GM19452 (cell line): ENCODE results near the gene OTOS.

Experiments
- ATAC-seq: cut with Tn5 transposase; IDR thresholded peaks from one replicate; pipeline ENCODE4 v1.9.1; 2021; ENCODE audit not compliant: unreplicated experiment

The OTOS gene

DNA sequence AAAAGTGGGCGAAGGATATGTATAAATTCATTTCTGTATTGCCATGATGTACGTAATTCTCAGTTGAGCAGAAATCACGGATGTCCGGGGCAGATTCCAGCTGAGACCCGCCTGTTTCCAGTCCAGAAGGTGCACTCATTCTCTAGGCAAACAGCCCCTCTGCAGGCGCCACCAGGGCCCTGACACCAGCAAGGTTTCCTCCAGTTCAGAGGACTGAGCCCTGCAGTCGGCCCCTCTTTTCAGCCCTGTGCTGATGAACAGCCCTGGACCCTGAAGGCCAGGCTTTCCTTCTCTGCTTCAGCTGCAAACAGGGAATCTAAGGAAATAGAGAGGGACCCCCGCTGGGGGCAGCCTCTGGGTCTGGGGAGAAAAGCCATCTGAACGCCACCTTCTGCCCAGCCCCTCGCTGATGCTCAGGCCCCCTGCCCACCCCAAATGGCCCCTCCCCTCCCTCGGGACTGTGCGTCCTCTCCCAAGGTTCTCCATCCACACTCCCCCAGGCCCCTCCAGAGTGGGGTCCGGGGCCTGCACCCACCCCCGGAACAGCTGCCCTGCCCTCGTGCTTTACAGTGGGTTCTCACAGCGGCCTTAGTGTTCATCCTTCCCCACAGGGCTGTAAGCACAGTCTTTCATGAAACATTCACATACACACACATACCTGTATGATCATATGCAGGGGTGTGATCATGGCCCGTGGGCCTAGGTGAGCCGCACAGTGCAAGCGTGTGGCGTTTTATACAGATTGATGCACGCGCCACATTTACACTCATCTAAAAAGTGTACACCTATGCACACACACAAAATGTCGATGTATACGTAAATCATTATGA is 16.4 kb downstream of the OTOS start:
- no peak for ATAC-seq

DNA sequence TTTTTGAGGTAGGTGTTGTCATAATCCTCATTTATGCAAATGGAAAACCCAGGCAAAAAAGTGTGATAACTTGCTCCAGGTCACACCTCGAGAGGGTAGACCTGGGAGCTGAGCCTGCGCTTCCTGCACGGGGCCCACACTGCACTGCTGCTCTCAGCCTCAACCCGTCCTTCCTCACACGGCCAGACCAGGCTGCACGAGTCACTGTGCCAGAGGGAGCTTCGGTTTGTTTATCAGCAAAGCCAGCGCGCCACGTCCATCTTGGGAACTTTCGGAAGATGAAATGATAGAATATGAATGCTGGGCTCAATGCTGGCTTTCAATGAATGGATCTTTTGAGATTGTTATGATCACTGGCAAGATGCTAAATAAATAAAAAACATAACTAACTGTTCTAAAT is 18.8 kb downstream of the OTOS start:
- ATAC-seq, result no peak

DNA sequence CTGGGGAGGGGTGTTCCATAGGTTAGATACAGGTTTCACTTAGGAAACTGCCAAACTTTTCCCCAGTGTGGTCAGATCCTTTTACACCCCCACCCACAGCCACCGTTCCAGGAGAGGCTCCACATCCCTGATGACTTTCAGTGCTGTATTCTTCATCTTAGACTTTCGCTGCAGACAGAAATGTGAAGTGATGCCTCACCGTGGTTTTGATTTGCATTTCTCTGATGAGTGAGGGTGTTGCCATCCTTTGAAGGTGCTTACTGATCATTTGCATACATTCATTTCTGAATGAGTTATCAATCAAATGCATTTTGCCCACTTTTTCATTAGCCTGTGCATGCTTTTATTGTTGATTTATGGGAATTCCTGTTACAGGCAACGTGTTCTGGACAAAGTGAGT is 19.3 kb downstream of the OTOS start:
- no peak for ATAC-seq

DNA sequence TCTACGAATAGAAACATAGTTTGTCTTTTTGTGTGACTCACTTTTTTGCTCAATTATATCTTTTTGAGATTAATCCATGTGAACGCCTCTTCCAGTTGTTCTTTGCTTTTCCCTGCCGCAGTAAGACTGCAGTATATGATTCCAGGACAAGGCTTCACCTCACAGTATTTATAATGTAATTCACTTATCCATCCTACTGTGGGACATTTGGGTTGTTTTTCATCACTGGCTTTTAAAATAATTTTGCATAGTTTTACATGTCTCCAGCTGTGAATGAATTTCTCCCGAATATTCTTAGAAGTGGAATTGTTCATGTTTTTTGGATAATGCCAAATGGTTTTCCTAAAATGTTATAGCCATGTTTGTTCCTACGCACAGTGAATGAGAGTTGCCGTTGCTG is 26.2 kb downstream of the OTOS start:
- ATAC-seq, result no peak

DNA sequence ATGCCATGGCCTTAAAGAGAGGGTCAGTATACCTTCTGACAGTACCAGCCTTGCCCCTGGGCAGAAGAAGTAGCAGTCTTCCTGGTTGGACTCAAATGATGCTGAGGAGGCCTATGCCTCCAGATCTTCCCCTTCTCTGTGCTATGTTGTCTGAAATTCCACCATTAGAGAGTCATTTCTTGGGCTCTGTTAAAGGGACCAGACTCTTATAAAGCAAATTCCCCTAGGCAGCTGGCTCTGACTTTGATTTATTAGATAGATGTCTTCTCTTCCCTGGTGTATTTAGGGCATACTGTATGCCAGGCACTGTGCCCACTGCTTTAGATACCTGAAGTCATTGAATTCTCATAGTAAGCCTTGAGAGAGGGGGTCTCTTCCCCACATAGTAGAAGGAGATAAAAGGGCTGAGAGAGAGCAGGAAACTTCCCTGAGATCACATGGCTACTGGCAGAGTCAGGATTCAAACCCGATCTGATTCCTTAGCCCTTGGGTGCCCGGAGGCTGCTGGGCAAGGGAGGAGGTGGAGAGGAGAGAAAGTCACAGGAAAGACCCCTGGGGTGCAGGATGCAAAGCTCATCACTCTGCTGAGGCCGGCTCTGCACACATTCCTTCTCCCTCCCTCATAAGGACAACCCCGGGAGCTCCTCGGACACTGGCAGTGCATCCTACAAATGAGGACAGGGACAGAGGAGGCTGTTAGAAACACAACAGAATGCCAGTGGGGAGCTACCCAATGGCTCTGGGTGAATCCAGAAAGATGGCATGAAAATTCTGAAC is 27.4 kb downstream of the OTOS start:
- ATAC-seq, result no peak

DNA sequence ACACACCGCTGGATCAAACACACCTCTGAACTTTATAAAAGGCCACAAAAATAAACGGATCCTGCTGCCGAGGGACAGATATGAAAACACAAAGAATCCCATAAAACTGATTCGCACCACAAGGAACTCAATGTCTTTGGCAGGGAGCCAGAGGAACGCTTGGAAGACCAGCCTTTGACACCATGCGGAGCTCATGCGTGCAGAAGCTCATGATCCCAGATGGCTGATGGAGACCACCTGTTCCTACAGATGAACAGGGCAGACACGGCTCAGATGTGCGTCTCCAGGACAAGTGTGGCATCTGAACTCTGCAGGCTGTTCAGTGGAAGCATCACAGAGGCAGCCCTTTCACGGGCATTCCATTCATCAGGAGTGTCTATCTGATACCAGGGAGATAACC is 29.2 kb downstream of the OTOS start:
- no peak for ATAC-seq

DNA sequence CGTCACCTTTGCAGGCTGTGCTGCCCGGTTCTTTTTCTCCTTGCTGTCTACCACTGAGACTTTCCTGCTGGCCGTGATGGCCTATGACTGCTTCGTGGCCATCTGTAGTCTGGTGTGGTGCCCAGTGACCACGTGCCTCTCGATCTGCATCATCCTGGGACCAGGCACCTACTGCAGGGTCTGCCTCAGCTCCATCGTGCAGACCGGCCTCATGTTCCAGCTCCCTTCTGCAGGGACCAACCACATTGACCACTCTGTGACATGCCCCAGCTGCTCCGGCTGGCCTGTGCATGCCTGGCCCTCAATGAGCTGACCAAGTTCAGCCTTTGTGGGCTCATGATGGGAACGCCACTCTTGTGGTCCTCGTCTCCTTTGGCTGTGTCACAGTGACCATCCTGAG is 31.1 kb downstream of the OTOS start:
- no peak for ATAC-seq

DNA sequence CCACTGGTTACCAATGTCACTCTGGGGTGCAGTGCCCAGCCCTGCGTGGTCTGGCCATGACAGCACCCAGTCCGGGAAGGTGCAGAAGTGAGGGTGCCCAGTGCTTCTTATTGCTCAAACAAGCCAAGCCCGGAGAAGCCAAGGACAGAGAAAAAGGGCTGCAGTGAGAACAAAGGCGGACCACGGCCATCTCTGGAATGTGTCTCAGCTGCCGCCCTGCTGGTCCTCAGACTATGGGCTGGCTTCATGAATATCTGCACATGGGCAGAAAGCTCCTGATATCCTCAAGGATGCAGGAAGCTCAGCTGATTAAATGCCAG is 33.0 kb downstream of the OTOS start:
- ATAC-seq, result no peak

DNA sequence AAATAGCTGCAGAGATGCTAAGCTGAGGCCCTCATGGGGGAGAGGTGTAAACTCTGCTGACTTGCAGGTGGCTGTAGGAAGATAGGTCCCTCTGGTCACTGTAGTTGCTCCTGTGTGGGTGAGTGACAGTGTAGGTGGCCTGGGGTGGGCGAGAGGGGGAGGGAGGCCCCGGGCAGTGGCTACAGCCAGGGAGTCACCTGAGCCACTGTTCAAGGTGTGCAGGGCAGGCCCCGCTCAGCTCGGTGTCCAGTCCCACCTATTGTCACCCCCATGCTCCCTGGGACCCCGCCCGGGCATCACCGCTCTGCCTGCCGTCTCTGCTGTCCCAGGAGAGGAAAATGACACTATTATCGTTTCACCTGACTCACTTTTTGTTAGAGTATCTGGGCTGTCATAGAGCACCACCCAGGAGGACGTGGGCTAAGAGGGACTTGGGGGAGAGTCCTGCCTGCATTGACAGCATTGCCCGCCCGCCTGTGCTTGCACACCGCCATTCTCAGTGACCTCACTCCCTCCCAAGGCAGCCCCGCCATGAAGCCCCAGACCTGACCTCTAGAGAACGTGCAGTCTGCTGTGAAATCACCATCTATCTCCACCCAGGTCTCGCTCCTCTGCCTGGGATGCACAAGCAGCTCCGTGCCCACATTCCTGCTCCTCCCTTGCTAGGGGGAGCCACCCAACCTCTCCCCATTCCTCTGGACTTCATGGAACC is 33.5 kb downstream of the OTOS start:
- ATAC-seq, result no peak

DNA sequence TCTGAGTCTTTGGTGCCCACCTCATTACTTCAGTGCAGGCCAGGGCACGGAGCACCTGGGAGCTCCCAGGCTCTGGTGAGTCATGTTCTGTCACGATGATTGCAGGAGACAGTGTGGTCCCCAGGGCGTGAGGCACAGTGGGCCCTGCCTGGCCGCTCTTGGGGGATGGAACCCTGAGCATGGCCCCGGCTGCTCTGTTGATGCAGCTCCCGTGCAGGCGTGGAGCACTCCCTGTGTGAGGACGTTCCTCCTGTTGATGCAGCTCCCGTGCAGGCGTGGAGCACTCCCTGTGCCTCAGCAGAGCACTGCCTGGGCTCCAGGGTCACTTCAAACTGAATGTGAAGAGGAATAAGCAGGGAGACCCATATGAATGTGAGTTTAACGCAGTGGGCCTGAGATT is 34.5 kb downstream of the OTOS start:
- no peak for ATAC-seq

DNA sequence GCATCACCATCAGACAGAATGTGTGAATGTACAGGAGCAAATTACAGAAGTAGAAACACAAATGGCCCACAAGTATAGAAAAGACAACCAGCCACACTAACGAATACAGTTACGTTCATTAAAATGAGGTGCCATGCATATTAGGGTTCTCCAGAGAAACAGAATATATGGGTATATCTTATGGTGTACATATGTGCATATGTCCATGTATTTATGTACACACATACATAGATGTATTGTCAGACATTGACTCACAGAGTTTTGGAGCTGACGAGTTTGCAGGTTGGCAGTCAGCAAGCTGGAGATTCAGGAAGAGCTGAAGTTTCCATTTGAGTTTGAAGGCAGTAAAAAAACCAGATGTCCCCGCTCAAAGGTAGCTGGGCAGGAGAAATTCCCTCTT is 37.3 kb downstream of the OTOS start:
- no peak for ATAC-seq

DNA sequence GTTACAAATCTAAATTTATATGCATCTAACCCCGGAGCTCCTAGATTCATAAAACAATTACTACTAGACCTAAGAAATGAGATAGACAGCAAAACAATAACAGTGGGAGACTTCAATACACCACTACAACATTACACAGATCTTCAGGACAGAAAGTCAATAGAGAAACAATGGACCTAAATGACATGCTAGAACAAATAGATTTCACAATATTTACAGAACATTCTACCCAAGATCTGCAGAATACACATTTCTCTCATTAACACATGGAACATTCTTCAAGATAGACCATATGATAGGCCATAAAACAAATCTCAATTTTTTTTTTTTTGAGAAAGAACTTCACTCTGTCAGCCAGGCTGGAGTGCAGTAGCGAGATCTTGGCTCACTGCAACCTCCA is 42.1 kb downstream of the OTOS start:
- ATAC-seq, result no peak

DNA sequence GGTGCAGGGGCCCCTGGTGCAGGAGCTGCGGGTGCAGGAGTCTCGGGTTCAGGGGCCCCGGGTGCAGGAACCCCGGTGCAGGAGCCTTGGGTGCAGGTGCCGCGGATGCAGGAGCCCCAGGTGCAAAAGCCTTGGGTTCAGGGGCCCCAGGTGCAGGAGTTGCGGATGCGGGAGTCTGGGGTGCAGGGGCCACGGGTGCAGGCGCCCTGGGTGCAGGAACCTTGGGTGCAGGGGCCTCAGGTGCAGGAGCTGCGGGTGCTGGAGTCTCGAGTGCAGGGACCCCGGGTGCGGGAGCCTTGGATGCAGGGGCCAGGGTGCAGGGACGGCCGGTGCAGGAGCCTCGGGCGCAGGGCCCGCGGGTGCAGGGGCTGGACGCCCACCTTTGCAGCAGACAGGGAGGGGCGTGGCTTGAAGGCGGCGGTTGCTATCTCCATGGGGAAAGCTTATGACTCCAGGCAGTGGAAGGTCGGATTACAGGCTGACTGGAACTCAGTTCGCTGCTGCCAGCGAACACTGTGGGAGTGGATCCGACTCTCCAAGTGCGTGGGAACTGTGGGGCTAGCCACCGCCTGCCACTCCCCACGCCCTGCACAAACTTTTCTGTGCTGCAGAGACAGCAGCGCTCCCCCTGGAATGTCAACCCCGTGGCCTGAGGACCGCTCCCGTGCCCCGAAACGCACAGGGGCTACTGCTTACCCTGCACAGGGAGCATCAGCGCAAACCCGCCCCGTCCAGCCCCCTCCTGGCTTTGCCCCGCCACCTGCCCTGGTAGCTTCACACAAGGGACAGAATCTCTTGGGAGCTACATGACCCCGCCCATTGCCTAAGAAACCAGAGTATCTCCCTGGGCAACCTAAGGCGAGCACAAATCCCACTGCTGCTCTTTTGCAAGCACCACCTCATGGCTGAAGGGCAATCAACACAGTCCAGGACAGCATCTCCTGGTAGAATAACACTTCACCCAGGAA is 44.6 kb downstream of the OTOS start:
- no peak for ATAC-seq

DNA sequence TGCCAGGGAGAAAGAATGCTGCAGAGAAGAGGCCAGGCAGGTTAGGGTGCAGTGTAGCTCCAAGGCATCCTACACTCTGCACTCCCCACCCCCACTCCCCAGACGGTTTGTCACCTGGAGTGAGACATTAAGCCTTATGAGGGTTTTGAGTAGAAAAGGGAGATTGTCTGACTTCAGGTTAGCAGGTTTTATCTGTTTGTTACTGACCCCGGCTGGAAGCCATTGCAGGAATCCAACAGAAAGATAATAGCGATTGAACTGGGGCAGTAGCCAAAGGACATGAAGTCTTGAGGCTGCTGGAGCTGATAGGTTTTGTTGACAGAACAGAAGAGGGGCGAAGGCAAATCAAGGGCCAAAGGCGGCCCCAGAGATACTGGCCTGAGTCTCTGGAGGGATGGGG is 51.2 kb downstream of the OTOS start:
- ATAC-seq, result no peak
